A204.1 (cell line): ENCODE results near the gene RAP1A.
"Not testable (repeated sequence)": the region's sequence is repeated elsewhere in the genome, so short reads cannot be mapped to it uniquely, and the experiment has no call there.

Source experiments
- FAIRE-seq: peaks from 2 replicates; lab custom pipeline; 2012; peaks lifted over from hg19 to GRCh38; lab: Jason Lieb, UNC

Gene RAP1A

GRCh38 chr1:111738133-111738435, 118.5 kb downstream of the RAP1A start:
- no peak for FAIRE-seq

- no peak for FAIRE-seq
Measured at GRCh38 chr1:111738436-111739193, 119.0 kb downstream of the RAP1A start.

- FAIRE-seq: no peak
Measured at GRCh38 chr1:111739194-111739924, 119.8 kb downstream of the RAP1A start, which contains the start of gene INKA2. TSS of gene INKA2 (minus strand) at chr1:111739395. CDS start at chr1:111739242, 153 bp downstream.

- FAIRE-seq: no peak
Measured at GRCh38 chr1:111739925-111740765, 120.6 kb downstream of the RAP1A start.

- FAIRE-seq: not testable (repeated sequence)
Measured at GRCh38 chr1:111742292-111742691, 122.7 kb downstream of the RAP1A start.

- no peak for FAIRE-seq
Measured at GRCh38 chr1:111742938-111743549, 123.5 kb downstream of the RAP1A start.

- no peak for FAIRE-seq
Measured at GRCh38 chr1:111743679-111744101, 124.1 kb downstream of the RAP1A start.

DNA sequence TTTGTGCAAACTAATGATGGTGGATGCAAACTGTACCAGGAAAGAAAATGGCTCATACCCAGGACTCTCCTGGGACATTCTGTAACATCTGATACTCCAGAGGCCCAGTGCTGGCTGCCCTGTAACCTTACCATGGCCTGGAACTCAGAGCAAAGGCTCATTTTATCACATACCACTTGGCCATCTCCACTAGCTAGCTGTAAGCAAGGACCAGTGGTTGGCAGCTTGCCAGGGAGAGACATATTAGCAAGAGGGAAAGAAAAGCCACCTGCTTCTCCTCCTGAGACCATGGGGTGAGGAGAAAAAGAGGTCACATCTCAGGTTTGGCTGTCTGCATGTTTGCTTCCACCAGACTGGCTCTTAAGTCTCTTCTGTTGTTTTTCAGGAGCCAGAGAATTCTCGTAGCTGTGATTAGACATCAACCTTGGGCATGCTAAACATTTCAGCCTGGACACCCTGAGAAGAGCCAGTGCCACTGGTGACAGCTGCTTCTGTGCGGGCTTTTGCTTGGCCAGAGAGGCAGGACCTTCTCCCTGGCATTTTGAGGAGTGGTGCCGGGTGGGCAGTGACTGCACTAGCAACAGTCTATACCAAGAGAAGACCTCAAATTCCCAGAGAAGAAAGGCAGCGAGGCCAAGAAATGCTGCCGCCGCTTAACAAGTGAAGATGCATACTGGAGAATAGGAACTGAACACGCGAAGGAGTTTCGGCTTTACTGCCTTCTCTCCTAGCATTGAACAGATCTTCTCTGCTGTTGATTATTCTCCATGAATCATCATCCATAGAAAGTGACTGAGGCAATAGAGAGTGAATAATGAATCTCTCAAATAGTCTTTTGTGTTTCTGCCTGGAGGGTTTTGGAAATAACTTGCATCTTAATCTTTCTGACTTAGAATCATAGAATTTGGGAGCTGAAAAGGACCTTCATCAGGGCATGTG, 126.4 kb downstream of the RAP1A start:
- FAIRE-seq: no peak

DNA sequence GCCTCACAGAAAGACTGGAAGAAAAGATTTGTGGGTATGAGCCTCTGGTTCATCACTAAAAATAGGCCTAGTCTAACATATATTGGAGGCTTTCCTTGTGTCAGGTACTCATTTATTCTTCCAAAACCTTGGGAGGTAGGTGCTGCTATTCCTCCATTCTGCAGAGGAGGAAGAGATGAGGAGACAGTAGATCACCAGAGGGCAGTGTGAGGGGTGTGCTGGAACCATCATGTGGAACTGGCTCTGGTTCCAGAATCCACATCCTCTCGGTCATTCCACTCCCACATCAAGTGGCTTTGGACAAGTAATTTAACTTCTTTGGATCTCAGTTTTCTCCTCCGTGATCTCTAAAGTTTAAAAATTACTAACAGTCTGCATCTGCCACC, 127.0 kb downstream of the RAP1A start:
- FAIRE-seq: no peak

DNA sequence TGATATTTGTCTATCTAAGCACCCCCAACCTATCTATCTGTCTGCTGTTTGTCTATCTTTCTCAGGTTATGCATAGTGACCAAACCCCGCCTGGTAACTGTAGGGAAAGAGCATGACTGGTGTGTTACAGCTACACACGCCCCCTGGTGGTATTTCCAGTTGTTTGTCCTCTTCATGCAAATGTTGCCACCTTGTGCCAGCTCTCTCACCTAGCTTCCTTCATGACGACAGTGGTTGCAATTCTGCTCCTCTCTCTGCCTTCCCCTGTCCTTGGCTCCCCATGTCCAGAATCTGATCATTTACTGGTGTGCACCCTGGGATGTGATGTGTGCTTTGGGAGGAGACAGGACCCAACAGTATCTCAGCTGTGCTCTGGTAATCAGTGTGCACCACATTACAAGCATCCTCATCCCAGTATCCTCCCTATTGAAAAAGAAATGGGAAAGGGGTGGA, 127.7 kb downstream of the RAP1A start:
- no peak for FAIRE-seq

DNA sequence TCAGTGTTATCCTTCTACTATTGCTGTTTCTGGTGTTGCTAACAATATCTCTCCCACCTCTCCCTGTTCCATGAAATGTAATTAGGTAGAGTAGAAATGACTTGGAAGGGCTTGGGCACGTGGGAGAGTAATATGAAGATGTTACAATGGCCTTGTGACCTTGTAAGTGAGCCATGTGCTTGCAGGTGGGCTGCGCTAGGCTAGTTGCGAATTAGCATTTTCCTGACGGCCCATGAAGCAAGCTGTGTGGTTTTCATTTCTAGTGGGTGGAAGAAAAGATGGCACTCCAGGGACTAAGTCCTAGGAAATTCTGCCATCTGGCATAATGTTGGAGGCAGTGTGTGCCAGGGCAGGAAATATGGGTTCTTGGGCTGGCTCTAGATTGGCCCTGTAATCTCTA, 128.4 kb downstream of the RAP1A start:
- no peak for FAIRE-seq

DNA sequence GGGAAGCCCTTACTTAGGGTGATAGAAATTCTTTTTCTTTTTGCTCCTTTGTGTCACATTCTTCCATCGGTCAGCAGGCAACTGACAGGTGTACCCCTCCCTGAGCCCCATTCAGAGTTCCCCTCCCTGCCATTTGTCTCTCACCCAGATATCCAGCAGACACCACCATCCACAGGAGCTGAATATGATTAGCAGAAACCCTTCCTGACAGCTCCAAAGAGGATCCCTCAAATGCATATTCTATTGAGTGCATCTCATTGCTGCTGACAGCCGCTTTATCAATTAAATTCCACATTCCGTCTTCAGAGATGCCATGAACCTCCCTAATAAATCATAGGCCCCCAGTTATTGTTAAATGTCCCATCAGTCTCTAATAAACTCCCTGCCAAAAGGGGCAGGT, 130.0 kb downstream of the RAP1A start:
- no peak for FAIRE-seq

GRCh38 chr1:111750856-111751255, 131.3 kb downstream of the RAP1A start:
- no peak for FAIRE-seq

GRCh38 chr1:111751906-111752575, 132.5 kb downstream of the RAP1A start:
- FAIRE-seq: no peak

DNA sequence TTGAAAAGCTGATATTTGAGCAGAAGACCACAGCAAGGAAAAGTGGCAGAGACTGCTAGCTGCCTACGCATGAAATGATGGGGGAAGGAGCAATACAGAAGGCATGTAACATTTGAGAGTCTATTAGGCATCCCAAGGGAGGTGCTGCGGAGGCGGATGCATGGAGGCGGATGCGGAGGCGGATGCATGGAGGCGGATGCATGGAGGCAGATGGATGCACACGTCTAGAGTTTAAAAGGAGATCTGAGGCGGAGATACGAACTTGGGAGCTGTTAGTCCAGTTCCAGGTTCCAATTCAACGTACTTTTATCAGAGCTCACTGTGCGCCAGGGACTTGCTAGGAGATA, 135.4 kb downstream of the RAP1A start:
- no peak for FAIRE-seq

DNA sequence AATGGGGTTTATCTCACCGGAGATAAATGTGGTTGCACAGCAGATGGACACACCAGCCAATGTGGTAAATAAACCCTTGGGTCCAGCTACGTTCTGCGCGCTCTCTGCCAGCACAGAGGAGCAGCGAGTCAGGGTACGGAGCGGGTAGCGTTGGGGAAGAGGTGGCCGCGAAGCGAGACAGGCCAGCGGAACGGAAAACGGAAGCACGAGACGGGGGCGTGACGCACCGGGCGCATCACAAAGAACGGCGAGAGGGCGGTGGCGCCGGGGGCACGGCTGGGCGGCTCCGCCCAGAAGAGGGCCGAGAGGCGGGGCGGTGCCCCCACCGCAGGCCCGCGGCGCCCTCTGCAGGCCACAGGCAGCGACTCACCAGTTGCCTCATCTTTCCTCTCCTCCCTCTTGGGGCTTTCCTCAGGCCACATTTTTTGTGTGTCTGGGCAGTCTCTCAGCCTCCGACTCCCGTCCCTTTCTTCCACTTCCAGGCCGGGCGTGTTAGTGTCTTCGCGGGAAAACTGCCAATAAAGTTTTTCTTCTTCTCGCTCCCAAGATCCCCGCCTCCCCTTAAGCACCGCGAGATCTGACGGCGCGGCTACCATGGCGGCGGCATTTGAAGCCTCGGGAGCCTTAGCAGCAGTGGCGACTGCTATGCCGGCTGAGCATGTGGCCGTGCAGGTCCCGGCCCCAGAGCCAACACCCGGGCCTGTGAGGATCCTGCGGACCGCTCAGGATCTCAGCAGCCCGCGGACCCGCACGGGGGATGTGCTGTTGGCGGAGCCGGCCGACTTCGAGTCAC, 135.9 kb downstream of the RAP1A start, which contains the start of gene DDX20:
TSS of gene DDX20 (plus strand) at position 571 of the 793 bp plus-strand sequence. CDS start at position 595, 24 bp downstream.
- FAIRE-seq: no peak

- no peak for FAIRE-seq
Measured at GRCh38 chr1:111756124-111756513, 136.5 kb downstream of the RAP1A start.

DNA sequence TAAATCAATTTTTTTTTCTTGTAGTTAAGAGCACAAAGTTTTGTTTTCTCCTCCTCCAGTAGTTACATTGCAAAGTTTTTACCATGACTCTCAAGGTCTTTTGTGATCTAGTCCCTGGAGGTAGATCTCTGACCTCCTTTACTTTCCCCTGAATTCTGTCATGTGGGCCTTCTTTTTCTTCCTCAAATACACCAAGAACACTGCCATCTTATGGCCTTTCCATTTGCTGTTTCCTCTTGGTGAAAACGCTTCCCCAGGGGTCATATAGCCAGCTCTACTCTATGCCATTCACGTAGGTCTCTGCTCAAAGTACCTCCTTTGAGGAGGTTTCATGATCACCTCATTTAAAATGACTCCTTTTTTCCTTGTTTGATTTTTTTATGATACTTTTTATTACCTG, 138.8 kb downstream of the RAP1A start:
- FAIRE-seq: no peak

DNA sequence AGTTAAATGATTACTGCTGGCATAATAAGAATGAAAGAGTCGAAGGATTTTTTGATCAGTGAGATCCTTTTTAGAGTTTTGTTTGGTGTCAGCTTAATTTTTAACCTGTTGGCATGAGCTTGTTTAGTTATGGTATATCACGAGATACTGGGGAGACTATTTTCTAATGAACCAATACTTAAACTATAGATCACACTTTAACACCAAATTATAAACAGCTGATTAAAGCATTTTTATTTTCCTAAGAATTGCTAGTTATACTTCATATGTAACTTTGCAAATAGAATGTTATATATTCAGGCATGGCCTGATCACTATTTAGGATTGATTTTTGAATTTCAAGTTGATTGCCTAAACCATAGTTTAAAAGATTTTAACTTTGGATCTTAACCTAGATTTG, 142.1 kb downstream of the RAP1A start:
- no peak for FAIRE-seq

GRCh38 chr1:111762332-111762731, 142.7 kb downstream of the RAP1A start:
- no peak for FAIRE-seq
